Stimulated activated naive CD4-positive, alpha-beta T cell treated with Interleukin-2 at 50 U/mL for 16 hours (primary cell): ENCODE results near the gene WNT9A.
"Not testable (repeated sequence)": the region's sequence is repeated elsewhere in the genome, so short reads cannot be mapped to it uniquely, and the experiment has no call there.

ENCODE experiments used
- DNase-seq: peaks from one replicate; lab custom pipeline; 2025; lab: John Stamatoyannopoulos, UW

WNT9A gene, protein sequence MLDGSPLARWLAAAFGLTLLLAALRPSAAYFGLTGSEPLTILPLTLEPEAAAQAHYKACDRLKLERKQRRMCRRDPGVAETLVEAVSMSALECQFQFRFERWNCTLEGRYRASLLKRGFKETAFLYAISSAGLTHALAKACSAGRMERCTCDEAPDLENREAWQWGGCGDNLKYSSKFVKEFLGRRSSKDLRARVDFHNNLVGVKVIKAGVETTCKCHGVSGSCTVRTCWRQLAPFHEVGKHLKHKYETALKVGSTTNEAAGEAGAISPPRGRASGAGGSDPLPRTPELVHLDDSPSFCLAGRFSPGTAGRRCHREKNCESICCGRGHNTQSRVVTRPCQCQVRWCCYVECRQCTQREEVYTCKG

GRCh38 chr1:227947676-227948492 is at the start of gene WNT9A:
Gene WNT9A, minus strand, starts transcription at chr1:227947932. Its CDS starts 45 bp downstream, at chr1:227947887.
- no peak for DNase-seq

GRCh38 chr1:227996187-227996950 is 48.6 kb upstream of the WNT9A start:
- DNase-seq = no peak

DNA sequence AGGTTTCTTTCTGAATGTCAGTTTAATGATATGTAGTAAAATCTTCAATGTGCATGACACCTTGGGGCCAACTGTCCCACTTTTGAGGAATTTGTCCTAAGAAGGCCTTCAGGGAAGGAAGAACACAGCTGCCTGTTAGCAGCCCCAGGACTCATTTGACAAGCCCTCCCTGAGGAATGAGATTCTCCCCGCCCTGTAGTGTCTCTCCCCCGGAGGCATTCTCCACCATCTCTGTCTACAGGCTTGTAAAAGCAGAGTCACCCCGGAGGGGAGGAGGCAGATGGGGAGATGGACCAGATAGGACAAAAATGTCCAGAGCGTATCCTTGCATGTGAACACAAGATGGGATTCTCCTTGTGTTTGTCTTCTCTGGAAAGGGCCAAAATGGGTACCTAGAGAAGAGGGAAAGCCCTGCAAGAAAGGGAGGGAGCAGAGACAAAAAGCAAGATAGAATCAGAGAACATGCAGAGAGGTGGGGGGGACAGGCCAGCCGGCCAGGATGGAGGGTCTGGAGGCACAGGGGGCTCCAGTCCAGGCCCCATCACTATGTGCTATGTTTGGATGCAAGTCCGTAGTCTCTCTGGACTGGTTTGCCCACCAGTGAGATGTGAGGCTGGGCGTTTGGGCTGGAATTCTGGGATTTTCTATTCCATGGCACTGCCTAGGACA is 47.0 kb upstream of the WNT9A start:
- DNase-seq = no peak

GRCh38 chr1:227987181-227987580 is 39.4 kb upstream of the WNT9A start:
- DNase-seq = no peak

GRCh38 chr1:227975583-227976283 is 28.0 kb upstream of the WNT9A start:
- DNase-seq = not testable (repeated sequence)

GRCh38 chr1:227973724-227974288 is 26.1 kb upstream of the WNT9A start:
- not testable (repeated sequence) for DNase-seq

GRCh38 chr1:227972843-227973374 is 25.2 kb upstream of the WNT9A start:
- DNase-seq = not testable (repeated sequence)

- DNase-seq = not testable (repeated sequence)
Measured at GRCh38 chr1:227972283-227972679, 24.5 kb upstream of the WNT9A start.

- DNase-seq = not testable (repeated sequence)
Measured at GRCh38 chr1:227971643-227972282, 24.0 kb upstream of the WNT9A start.

- not testable (repeated sequence) for DNase-seq
Measured at GRCh38 chr1:227971216-227971615, 23.5 kb upstream of the WNT9A start.

DNA sequence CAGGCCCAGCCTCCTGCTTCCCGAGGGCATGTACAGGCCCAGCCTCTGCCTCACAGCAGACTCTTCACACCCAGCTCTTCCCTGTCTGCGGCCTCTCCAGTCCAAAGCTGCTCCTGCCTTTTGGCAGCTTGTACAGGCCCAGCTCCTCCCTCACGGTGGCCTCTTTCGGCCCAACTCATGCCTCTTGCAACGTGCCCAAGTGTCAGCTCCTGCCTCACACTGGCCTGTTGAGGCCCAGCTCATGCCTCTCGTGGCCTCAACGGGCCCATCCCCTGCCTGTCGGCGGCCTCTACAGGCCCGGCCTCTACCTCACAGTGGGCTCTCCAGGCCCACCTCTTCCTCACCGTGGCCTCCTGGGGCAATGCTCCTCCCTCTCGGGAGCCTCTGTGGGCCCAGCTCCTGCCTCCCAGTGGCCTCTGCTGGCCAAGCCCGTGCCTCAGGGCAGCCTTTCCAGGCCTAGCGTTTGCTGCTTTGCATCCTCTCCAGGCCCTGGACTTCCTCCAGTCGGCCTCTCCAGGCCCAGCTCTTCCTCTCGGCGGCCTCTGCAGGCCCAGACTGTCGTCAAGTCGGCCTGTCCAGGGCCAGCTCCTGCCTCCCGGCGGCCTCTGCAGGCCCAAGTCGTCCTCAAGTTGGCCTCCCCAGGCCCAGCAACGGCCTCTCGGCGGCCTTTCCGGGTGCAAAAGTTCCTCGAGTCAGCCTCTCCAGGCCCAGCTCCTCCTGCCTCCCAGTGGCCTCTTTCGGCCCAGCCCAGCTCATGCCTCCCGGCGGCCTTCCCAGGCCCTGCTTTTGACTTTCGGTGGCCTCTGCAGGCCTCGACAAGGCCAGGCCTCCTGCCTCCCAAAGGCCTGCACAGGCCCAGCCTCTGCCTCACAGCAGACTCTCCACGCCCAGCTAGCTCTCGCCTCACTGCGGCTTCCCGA is 22.6 kb upstream of the WNT9A start:
- not testable (repeated sequence) for DNase-seq

GRCh38 chr1:227967815-227968214 is 20.1 kb upstream of the WNT9A start:
- DNase-seq = not testable (repeated sequence)

- not testable (repeated sequence) for DNase-seq
Measured at GRCh38 chr1:227966733-227967132, 19.0 kb upstream of the WNT9A start.

- no peak for DNase-seq
Measured at GRCh38 chr1:227961651-227962466, 14.1 kb upstream of the WNT9A start.

DNA sequence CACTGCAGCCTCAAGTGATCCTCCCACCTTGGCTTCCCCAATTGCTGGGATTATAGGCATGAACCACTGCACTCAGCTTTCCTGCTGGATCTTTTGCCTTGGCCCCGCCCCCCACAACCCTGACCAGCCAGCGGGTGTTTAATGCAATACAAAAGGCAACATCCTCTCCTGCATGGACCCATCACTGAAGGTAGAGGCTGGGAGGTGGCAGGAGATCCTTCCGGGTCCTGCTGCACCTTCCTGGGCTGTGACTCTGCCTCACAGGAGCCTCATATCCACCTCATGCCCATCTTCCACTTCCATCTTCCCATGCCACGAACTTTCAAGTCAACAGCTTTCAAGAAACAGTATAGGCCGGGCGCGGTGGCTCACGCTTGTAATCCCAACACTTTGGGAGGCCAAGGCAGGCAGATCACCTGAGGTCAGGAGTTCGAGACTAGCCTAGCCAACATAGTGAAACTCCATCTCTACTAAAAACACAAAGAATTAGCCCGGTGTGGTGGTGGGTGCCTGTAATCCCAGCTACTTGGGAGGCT is 11.7 kb upstream of the WNT9A start:
- DNase-seq = no peak

DNA sequence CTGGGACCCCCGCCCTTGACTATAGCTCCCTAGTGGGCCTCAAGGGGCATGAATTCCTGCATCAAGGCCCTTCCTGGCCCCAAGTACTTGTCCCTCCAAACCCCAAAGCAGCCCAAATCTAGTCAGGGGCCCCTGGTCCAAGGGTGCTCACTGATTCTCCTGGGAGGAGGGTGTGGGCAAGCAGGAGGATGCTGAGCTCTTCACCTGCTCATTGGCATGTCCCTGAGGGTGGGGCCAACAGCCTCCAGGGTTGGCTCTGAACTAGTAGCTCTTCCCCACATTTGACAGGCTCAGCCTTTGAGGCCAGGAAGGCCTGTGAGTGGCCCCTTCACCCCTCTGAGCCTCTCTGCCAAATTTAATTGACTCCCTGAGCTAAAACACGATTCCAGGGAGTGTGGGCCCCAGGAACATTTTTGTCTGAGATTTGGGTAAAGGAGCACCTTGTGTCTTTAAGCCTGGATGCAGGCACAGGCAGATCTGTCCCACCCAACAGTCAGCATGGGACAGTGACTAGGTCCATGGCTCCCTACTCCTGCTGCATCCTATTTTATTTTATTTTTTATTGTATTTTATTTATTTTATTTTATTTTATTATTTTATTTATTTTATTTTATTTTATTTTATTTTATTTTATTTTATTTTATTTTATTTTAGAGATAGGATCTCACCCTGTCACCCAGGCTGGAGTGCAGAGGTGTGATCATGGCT is 11.0 kb upstream of the WNT9A start:
- DNase-seq = no peak

DNA sequence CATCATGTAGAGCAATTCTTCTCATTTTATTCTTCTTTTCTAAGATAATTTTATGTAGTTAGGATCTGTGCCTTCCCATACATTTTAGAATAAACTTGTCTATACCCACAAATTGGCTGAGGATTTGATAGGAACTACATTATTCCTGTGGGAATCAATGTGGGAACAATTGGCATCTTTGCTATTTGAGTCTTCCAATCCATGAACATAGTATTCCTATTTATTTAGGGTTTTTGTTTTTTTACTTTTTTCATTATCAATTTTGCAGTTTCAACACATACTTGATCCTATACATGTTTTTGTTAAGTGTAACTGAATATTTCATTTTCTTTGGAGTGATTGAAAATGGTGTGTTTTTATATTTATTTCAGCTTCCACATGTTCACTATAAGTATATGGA is 8.1 kb upstream of the WNT9A start:
- no peak for DNase-seq
